GM18867 (cell line): ENCODE results near the gene LAGE3.

Experiments used
- ATAC-seq: cut with Tn5 transposase; IDR thresholded peaks from one replicate; pipeline ENCODE4 v1.9.1; 2021; ENCODE audit warnings: mild to moderate bottlenecking, moderate library complexity; ENCODE audit not compliant: unreplicated experiment

Gene LAGE3

GRCh38 chrX:154478728-154479622 lies at the start of gene LAGE3:
Gene LAGE3 (minus strand): TSS chrX:154479281. CDS start chrX:154478915, 366 bp downstream.
- peak; percentile 82 for ATAC-seq

GRCh38 chrX:154526901-154527675 lies 48.0 kb upstream of the LAGE3 start:
- peak; percentile 68 for ATAC-seq

- ATAC-seq = no peak
These were observed 46.8 kb upstream of the LAGE3 start for GRCh38 chrX:154525606-154526490.

GRCh38 chrX:154519389-154519788 lies 40.3 kb upstream of the LAGE3 start:
- ATAC-seq = no peak

- ATAC-seq = no peak
These were observed 38.2 kb upstream of the LAGE3 start for GRCh38 chrX:154517101-154517781.

- no peak for ATAC-seq
These were observed 37.6 kb upstream of the LAGE3 start for GRCh38 chrX:154516656-154517100.

- peak; percentile 90 for ATAC-seq
These were observed 37.0 kb upstream of the LAGE3 start, which contains the start of gene FAM3A for GRCh38 chrX:154515966-154516655. Gene FAM3A (minus strand): TSS chrX:154516232. CDS start chrX:154515772, 460 bp downstream.

- peak; percentile 3 for ATAC-seq
These were observed 36.2 kb upstream of the LAGE3 start for GRCh38 chrX:154515090-154515965.

GRCh38 chrX:154513716-154514115 lies 34.6 kb upstream of the LAGE3 start:
- ATAC-seq = no peak

GRCh38 chrX:154512879-154513553 lies 33.9 kb upstream of the LAGE3 start:
- no peak for ATAC-seq

- ATAC-seq = no peak
These were observed 32.7 kb upstream of the LAGE3 start for GRCh38 chrX:154511761-154512160.

- ATAC-seq = no peak
These were observed 30.4 kb upstream of the LAGE3 start for GRCh38 chrX:154509455-154509854.

GRCh38 chrX:154508384-154508745 lies 29.3 kb upstream of the LAGE3 start:
- no peak for ATAC-seq

GRCh38 chrX:154507673-154508383 lies 28.7 kb upstream of the LAGE3 start:
- no peak for ATAC-seq

GRCh38 chrX:154506483-154507332 lies 27.6 kb upstream of the LAGE3 start:
- ATAC-seq = no peak

- ATAC-seq = no peak
These were observed 26.7 kb upstream of the LAGE3 start for GRCh38 chrX:154505734-154506133.
